ENCODE measurements around the gene BCLAF3. TPM values are rescaled to one million over a fixed set of nuclear protein-coding genes. Genes with fewer than 3 reads are reported as not detected.

Gene BCLAF3
- total RNA-seq, 2 experiments from 2014 or later = 3.6 to 4.7 TPM

- H3K4me1 Mint-ChIP-seq (ENCODE audit: low read depth) = peaks cover 22% of the 10 kb centered on the region
- DNase-seq = peak; percentile 77
- CTCF ChIA-PET = no interaction called here
- no peaks in the 10 kb centered on the region for H3K27me3 Mint-ChIP-seq (ENCODE audit: low read depth)
- no peak overlapping the region for H3K4me3 Mint-ChIP-seq
- H3K9me3 Mint-ChIP-seq = no peaks in the 10 kb centered on the region
- peaks cover 21% of the 10 kb centered on the region for H3K36me3 Mint-ChIP-seq (ENCODE audit: low read depth)
- H3K27ac Mint-ChIP-seq = no peak overlapping the region
- intact Hi-C loops (cut with micrococcal nuclease) = loop anchor here (1.0 to 5.0 kb wide), 2 partner anchors 27 to 178 kb away; partner anchors contain the start of genes BCLAF3 and EIF1AX
Observed at GRCh38 chrX:19964017-19964710, 26.7 kb downstream of the BCLAF3 start.

- CTCF ChIA-PET = no interaction called here
- H3K36me3 Mint-ChIP-seq (ENCODE audit: low read depth) = peaks cover 11% of the 10 kb centered on the region
- DNase-seq = no peak
- H3K9me3 Mint-ChIP-seq = no peaks in the 10 kb centered on the region
- H3K4me3 Mint-ChIP-seq = no peak overlapping the region
- H3K27ac Mint-ChIP-seq = no peak overlapping the region
- intact Hi-C loops (cut with micrococcal nuclease) = loop anchor here (5.0 kb wide), 1 partner anchor 181 kb away; the partner anchor contains the start of gene EIF1AX
- peaks cover 19% of the 10 kb centered on the region for H3K4me1 Mint-ChIP-seq (ENCODE audit: low read depth)
- no peaks in the 10 kb centered on the region for H3K27me3 Mint-ChIP-seq (ENCODE audit: low read depth)
Observed at GRCh38 chrX:19960913-19961312, 29.9 kb downstream of the BCLAF3 start.

GRCh38 chrX:19958552-19959486, 32.0 kb downstream of the BCLAF3 start:
- intact Hi-C loops (cut with micrococcal nuclease) = no loop called here
- CTCF ChIA-PET = no interaction called here
- Mint-ChIP-seq H3K4me1 (ENCODE audit: low read depth) (peaks cover 11% of the 10 kb centered on the region), H3K27me3 (ENCODE audit: low read depth) (no peaks in the 10 kb centered on the region), H3K36me3 (ENCODE audit: low read depth) (peaks cover 2% of the 10 kb centered on the region), H3K9me3 (no peaks in the 10 kb centered on the region), H3K4me3 (no peak overlapping the region), H3K27ac (no peak overlapping the region)
- no peak for DNase-seq

- no peak for DNase-seq
- no peaks in the 10 kb centered on the region for H3K27me3 Mint-ChIP-seq (ENCODE audit: low read depth)
- no peak overlapping the region for H3K27ac Mint-ChIP-seq
- intact Hi-C loops (cut with micrococcal nuclease) = no loop called here
- CTCF ChIA-PET = no interaction called here
- peaks cover 8% of the 10 kb centered on the region for H3K4me1 Mint-ChIP-seq (ENCODE audit: low read depth)
- H3K9me3 Mint-ChIP-seq = no peaks in the 10 kb centered on the region
- H3K36me3 Mint-ChIP-seq (ENCODE audit: low read depth) = no peaks in the 10 kb centered on the region
- H3K4me3 Mint-ChIP-seq = no peak overlapping the region
Observed at GRCh38 chrX:19956923-19957322, 33.9 kb downstream of the BCLAF3 start.

GRCh38 chrX:19956306-19956705, 34.6 kb downstream of the BCLAF3 start:
- H3K27me3 Mint-ChIP-seq (ENCODE audit: low read depth) = no peaks in the 10 kb centered on the region
- no peak overlapping the region for H3K4me3 Mint-ChIP-seq
- intact Hi-C loops (cut with micrococcal nuclease) = no loop called here
- H3K36me3 Mint-ChIP-seq (ENCODE audit: low read depth) = no peaks in the 10 kb centered on the region
- no peaks in the 10 kb centered on the region for H3K9me3 Mint-ChIP-seq
- no peak overlapping the region for H3K27ac Mint-ChIP-seq
- DNase-seq = no peak
- CTCF ChIA-PET = no interaction called here
- peaks cover 8% of the 10 kb centered on the region for H3K4me1 Mint-ChIP-seq (ENCODE audit: low read depth)

GRCh38 chrX:19955306-19955705, 35.6 kb downstream of the BCLAF3 start:
- Mint-ChIP-seq H3K4me1 (ENCODE audit: low read depth) (no peaks in the 10 kb centered on the region), H3K27ac (no peak overlapping the region), H3K9me3 (no peaks in the 10 kb centered on the region), H3K27me3 (ENCODE audit: low read depth) (no peaks in the 10 kb centered on the region), H3K36me3 (ENCODE audit: low read depth) (no peaks in the 10 kb centered on the region), H3K4me3 (no peak overlapping the region)
- DNase-seq = no peak
- CTCF ChIA-PET = no interaction called here
- intact Hi-C loops (cut with micrococcal nuclease) = no loop called here

GRCh38 chrX:19954335-19955096, 36.3 kb downstream of the BCLAF3 start:
- no peaks in the 10 kb centered on the region for H3K9me3 Mint-ChIP-seq
- CTCF ChIA-PET = no interaction called here
- no peaks in the 10 kb centered on the region for H3K4me1 Mint-ChIP-seq (ENCODE audit: low read depth)
- intact Hi-C loops (cut with micrococcal nuclease) = no loop called here
- no peak for DNase-seq
- H3K36me3 Mint-ChIP-seq (ENCODE audit: low read depth) = no peaks in the 10 kb centered on the region
- H3K27ac Mint-ChIP-seq = no peak overlapping the region
- no peaks in the 10 kb centered on the region for H3K27me3 Mint-ChIP-seq (ENCODE audit: low read depth)
- no peak overlapping the region for H3K4me3 Mint-ChIP-seq

- no peaks in the 10 kb centered on the region for H3K9me3 Mint-ChIP-seq
- H3K27me3 Mint-ChIP-seq (ENCODE audit: low read depth) = no peaks in the 10 kb centered on the region
- H3K36me3 Mint-ChIP-seq (ENCODE audit: low read depth) = no peaks in the 10 kb centered on the region
- no peak for DNase-seq
- intact Hi-C loops (cut with micrococcal nuclease) = no loop called here
- H3K4me1 Mint-ChIP-seq (ENCODE audit: low read depth) = peaks cover 5% of the 10 kb centered on the region
- no peak overlapping the region for H3K4me3 Mint-ChIP-seq
- CTCF ChIA-PET = interaction anchor here (0.6 kb wide), 1 partner anchor 42 kb away, joined by 3 read pairs; no protein-coding TSS in a partner anchor
- H3K27ac Mint-ChIP-seq = no peak overlapping the region
Observed at GRCh38 chrX:19953145-19953544, 37.7 kb downstream of the BCLAF3 start.

- no peak for DNase-seq
- peaks cover 7% of the 10 kb centered on the region for H3K36me3 Mint-ChIP-seq (ENCODE audit: low read depth)
- H3K4me3 Mint-ChIP-seq = no peak overlapping the region
- CTCF ChIA-PET = interaction anchor here (1.2 kb wide), 1 partner anchor 45 kb away, joined by 3 read pairs; no protein-coding TSS in a partner anchor
- peak overlapping the region; percentile 41 for H3K27ac Mint-ChIP-seq
- H3K9me3 Mint-ChIP-seq = no peaks in the 10 kb centered on the region
- no peaks in the 10 kb centered on the region for H3K27me3 Mint-ChIP-seq (ENCODE audit: low read depth)
- intact Hi-C loops (cut with micrococcal nuclease) = loop anchor here (5.0 kb wide), 1 partner anchor 43 kb away; the partner anchor contains the start of gene BCLAF3
- H3K4me1 Mint-ChIP-seq (ENCODE audit: low read depth) = peaks cover 10% of the 10 kb centered on the region
Observed at GRCh38 chrX:19949340-19949739, 41.5 kb downstream of the BCLAF3 start.

GRCh38 chrX:19947612-19948011, 43.2 kb downstream of the BCLAF3 start:
- Mint-ChIP-seq H3K4me3 (no peak overlapping the region), H3K27me3 (ENCODE audit: low read depth) (no peaks in the 10 kb centered on the region), H3K4me1 (ENCODE audit: low read depth) (peaks cover 10% of the 10 kb centered on the region), H3K27ac (no peak overlapping the region), H3K36me3 (ENCODE audit: low read depth) (peaks cover 7% of the 10 kb centered on the region), H3K9me3 (no peaks in the 10 kb centered on the region)
- intact Hi-C loops (cut with micrococcal nuclease) = loop anchor here (5.0 kb wide), 1 partner anchor 45 kb away; the partner anchor contains the start of gene BCLAF3
- peak; percentile 13 for DNase-seq
- CTCF ChIA-PET = interaction anchor here (0.7 kb wide), 1 partner anchor 24 kb away, joined by 3 read pairs; no protein-coding TSS in a partner anchor
